ENCODE measurements around the gene DOK6.

GRCh38 chr18:69408522-69408921 is 7.8 kb downstream of the DOK6 start:
- TF ChIP-seq, protein P1, sequence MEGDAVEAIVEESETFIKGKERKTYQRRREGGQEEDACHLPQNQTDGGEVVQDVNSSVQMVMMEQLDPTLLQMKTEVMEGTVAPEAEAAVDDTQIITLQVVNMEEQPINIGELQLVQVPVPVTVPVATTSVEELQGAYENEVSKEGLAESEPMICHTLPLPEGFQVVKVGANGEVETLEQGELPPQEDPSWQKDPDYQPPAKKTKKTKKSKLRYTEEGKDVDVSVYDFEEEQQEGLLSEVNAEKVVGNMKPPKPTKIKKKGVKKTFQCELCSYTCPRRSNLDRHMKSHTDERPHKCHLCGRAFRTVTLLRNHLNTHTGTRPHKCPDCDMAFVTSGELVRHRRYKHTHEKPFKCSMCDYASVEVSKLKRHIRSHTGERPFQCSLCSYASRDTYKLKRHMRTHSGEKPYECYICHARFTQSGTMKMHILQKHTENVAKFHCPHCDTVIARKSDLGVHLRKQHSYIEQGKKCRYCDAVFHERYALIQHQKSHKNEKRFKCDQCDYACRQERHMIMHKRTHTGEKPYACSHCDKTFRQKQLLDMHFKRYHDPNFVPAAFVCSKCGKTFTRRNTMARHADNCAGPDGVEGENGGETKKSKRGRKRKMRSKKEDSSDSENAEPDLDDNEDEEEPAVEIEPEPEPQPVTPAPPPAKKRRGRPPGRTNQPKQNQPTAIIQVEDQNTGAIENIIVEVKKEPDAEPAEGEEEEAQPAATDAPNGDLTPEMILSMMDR (IDR thresholded peaks at IDR 0.05) = no peak
- TF ChIP-seq EP300 (IDR thresholded peaks at IDR 0.05; ENCODE audit: low read depth) = no peak
- TF ChIP-seq POLR2A (IDR thresholded peaks at IDR 0.05) = no peak

Measured in transverse colon (tissue), 3 donors.